HUES64 (cell line): ENCODE measurements around the gene ZNF516.

Experiments
- H3K27ac ChIP-seq: 2 replicates; pipeline ENCODE4 v1.7.0; 2013; ENCODE audit warnings: low read depth, low read length, inconsistent platforms
- H3K27me3 ChIP-seq: 2 replicates; pipeline ENCODE4 v1.6.1; 2013; ENCODE audit warnings: mild to moderate bottlenecking, low read length; ENCODE audit not compliant: insufficient read depth
- H3K36me3 ChIP-seq: 2 replicates; pipeline ENCODE4 v1.6.1; 2013; ENCODE audit warnings: mild to moderate bottlenecking, low read length; ENCODE audit not compliant: insufficient read depth
- H3K4me1 ChIP-seq: 2 replicates; pipeline ENCODE4 v1.6.1; 2013; ENCODE audit warnings: mild to moderate bottlenecking, low read length, moderate library complexity; ENCODE audit not compliant: insufficient read depth
- H3K4me3 ChIP-seq: 2 replicates; pipeline ENCODE4 v1.5.1; 2013; ENCODE audit warnings: mild to moderate bottlenecking, low read length, moderate library complexity
- H3K9ac ChIP-seq: 2 replicates; pipeline ENCODE4 v1.6.1; 2013; ENCODE audit warnings: mild to moderate bottlenecking, low read depth, low read length
- H3K9me3 ChIP-seq: 2 replicates; pipeline ENCODE4 v1.6.1; 2013; ENCODE audit warnings: low read depth, low read length; ENCODE audit not compliant: insufficient read depth
- WGBS: fragments of 150-250, 120-280 bp; methylation state at CpG from one replicate; pipeline ENCODE4 v1.1.7; 2013; ENCODE audit warnings: missing lambda C conversion rate; 5-methylcytosine and 5-hydroxymethylcytosine counted together

ZNF516 gene

GRCh38 chr18:76506974-76507764 is 12.1 kb upstream of the ZNF516 start:
- H3K9me3 ChIP-seq, result no peaks in the 10 kb centered on the region
- H3K27me3 ChIP-seq, result no peaks in the 10 kb centered on the region
- no peak overlapping the region for H3K4me3 ChIP-seq
- no peak overlapping the region for H3K9ac ChIP-seq
- no peak overlapping the region for H3K27ac ChIP-seq
- H3K36me3 ChIP-seq, result no peaks in the 10 kb centered on the region
- H3K4me1 ChIP-seq, result peaks cover 15% of the 10 kb centered on the region
- 93% methylated on average over 21 of the region's 21 CpGs for WGBS

GRCh38 chr18:76506395-76506794 is 11.4 kb upstream of the ZNF516 start:
- Histone ChIP-seq H3K4me3 (no peak overlapping the region), H3K36me3 (no peaks in the 10 kb centered on the region), H3K4me1 (peaks cover 15% of the 10 kb centered on the region), H3K9ac (no peak overlapping the region), H3K27me3 (no peaks in the 10 kb centered on the region), H3K9me3 (no peaks in the 10 kb centered on the region), H3K27ac (no peak overlapping the region)
- 95% methylated on average over 9 of the region's 9 CpGs for WGBS

- WGBS, result 92% methylated on average over 2 of the region's 2 CpGs
- no peak overlapping the region for H3K9ac ChIP-seq
- no peaks in the 10 kb centered on the region for H3K27me3 ChIP-seq
Measured at GRCh38 chr18:76505614-76506013, 10.6 kb upstream of the ZNF516 start.

GRCh38 chr18:76504749-76505148 is 9.7 kb upstream of the ZNF516 start:
- 88% methylated on average over 5 of the region's 5 CpGs for WGBS
- H3K36me3 ChIP-seq, result no peaks in the 10 kb centered on the region
- no peaks in the 10 kb centered on the region for H3K9me3 ChIP-seq
- H3K27me3 ChIP-seq, result no peaks in the 10 kb centered on the region
- H3K27ac ChIP-seq, result no peak overlapping the region
- H3K9ac ChIP-seq, result no peak overlapping the region
- no peak overlapping the region for H3K4me3 ChIP-seq
- peaks cover 19% of the 10 kb centered on the region for H3K4me1 ChIP-seq

More at GRCh38 chr18:76505614-76506013, 10.6 kb upstream of the ZNF516 start:
- Histone ChIP-seq H3K27ac (no peak overlapping the region), H3K4me1 (peaks cover 15% of the 10 kb centered on the region), H3K36me3 (no peaks in the 10 kb centered on the region), H3K9me3 (no peaks in the 10 kb centered on the region), H3K4me3 (no peak overlapping the region)

GRCh38 chr18:76503649-76504386 is 8.8 kb upstream of the ZNF516 start:
- no peaks in the 10 kb centered on the region for H3K36me3 ChIP-seq
- peaks cover 28% of the 10 kb centered on the region for H3K4me1 ChIP-seq
- 42% methylated on average over 13 of the region's 15 CpGs for WGBS
- H3K4me3 ChIP-seq, result no peak overlapping the region
- 0 out of 2 replicates have a peak, but pooled peaks cover 5% of the 10 kb centered on the region for H3K27me3 ChIP-seq
- no peak overlapping the region for H3K27ac ChIP-seq
- no peaks in the 10 kb centered on the region for H3K9me3 ChIP-seq
- no peak overlapping the region for H3K9ac ChIP-seq

- 95% methylated on average over 7 of the region's 7 CpGs for WGBS
- H3K4me1 ChIP-seq, result peaks cover 29% of the 10 kb centered on the region
- H3K27me3 ChIP-seq, result peaks cover 17% of the 10 kb centered on the region
- H3K36me3 ChIP-seq, result no peaks in the 10 kb centered on the region
- no peaks in the 10 kb centered on the region for H3K9me3 ChIP-seq
- no peak overlapping the region for H3K27ac ChIP-seq
- H3K4me3 ChIP-seq, result no peak overlapping the region
- H3K9ac ChIP-seq, result no peak overlapping the region
Measured at GRCh38 chr18:76502551-76502950, 7.5 kb upstream of the ZNF516 start.

- WGBS, result 72% methylated on average over 9 of the region's 10 CpGs
- H3K27ac ChIP-seq, result no peak overlapping the region
Measured at GRCh38 chr18:76499637-76500340, 4.7 kb upstream of the ZNF516 start.

GRCh38 chr18:76499021-76499420 is 4.0 kb upstream of the ZNF516 start:
- H3K9ac ChIP-seq, result no peak overlapping the region
- H3K4me3 ChIP-seq, result no peak overlapping the region
- H3K27me3 ChIP-seq, result peaks cover 33% of the 10 kb centered on the region
- WGBS, result 85% methylated on average over 8 of the region's 8 CpGs
- H3K9me3 ChIP-seq, result no peaks in the 10 kb centered on the region
- no peaks in the 10 kb centered on the region for H3K36me3 ChIP-seq
- H3K4me1 ChIP-seq, result peaks cover 29% of the 10 kb centered on the region
- no peak overlapping the region for H3K27ac ChIP-seq

More at GRCh38 chr18:76499637-76500340, 4.7 kb upstream of the ZNF516 start:
- Histone ChIP-seq H3K36me3 (no peaks in the 10 kb centered on the region), H3K9ac (no peak overlapping the region), H3K4me1 (peaks cover 34% of the 10 kb centered on the region), H3K9me3 (no peaks in the 10 kb centered on the region), H3K27me3 (peaks cover 33% of the 10 kb centered on the region), H3K4me3 (no peak overlapping the region)

- no peak overlapping the region for H3K9ac ChIP-seq
- H3K36me3 ChIP-seq, result no peaks in the 10 kb centered on the region
- H3K4me1 ChIP-seq, result peaks cover 19% of the 10 kb centered on the region
- H3K9me3 ChIP-seq, result no peaks in the 10 kb centered on the region
- 66% methylated on average over 4 of the region's 6 CpGs for WGBS
- H3K27ac ChIP-seq, result no peak overlapping the region
- H3K4me3 ChIP-seq, result no peak overlapping the region
- peaks cover 33% of the 10 kb centered on the region for H3K27me3 ChIP-seq
Measured at GRCh38 chr18:76498064-76498463, 3.0 kb upstream of the ZNF516 start.

GRCh38 chr18:76497021-76497420 is 2.0 kb upstream of the ZNF516 start:
- Histone ChIP-seq H3K9me3 (no peaks in the 10 kb centered on the region), H3K36me3 (no peaks in the 10 kb centered on the region), H3K9ac (no peak overlapping the region), H3K27ac (no peak overlapping the region), H3K4me1 (peaks cover 19% of the 10 kb centered on the region), H3K4me3 (no peak overlapping the region), H3K27me3 (peaks cover 38% of the 10 kb centered on the region)
- 86% methylated on average over 6 of the region's 6 CpGs for WGBS
